K562 (cell line): ENCODE measurements around the gene EXOC3L2. TPM values are rescaled to one million over a fixed set of nuclear protein-coding genes. Genes with fewer than 3 reads are reported as not detected.

Experiments used
- ELF2 ChIP-seq: fragments of 250-450 bp; sonication (Bioruptor Pico); IDR thresholded peaks from 2 replicates; pipeline ENCODE4 v1.5.0; 2021; ENCODE audit warnings: mild to moderate bottlenecking
- FOXA1 ChIP-seq: fragments of 450-650 bp; IDR thresholded peaks from 2 replicates; pipeline ENCODE4 v1.6.1; 2016; ENCODE audit warnings: mild to moderate bottlenecking, borderline replicate concordance
- ILF3 ChIP-seq: fragments of 450-650 bp; IDR thresholded peaks from 2 replicates; pipeline ENCODE4 v1.6.1; 2018; ENCODE audit warnings: antibody characterized with exemption, mild to moderate bottlenecking, moderate library complexity, borderline replicate concordance
- MAZ ChIP-seq, 2 experiments: fragments of 450-650 bp in 1 of 2; sonication (generic) in 1 of 2; formaldehyde crosslinking; IDR thresholded peaks in 1 of 2; conservative IDR thresholded peaks in 1 of 2; 2 replicates each; pipeline versions ENCODE4 v1.4.0 to v1.5.0; 2020; ENCODE audit warnings: mild to moderate bottlenecking in 1 of 2, missing genetic modification reagents in 1 of 2
- NCOR1 ChIP-seq: fragments of 450-650 bp; IDR thresholded peaks from 2 replicates; pipeline ENCODE4 v1.6.1; 2016; ENCODE audit warnings: mild to moderate bottlenecking, moderate library complexity
- NFIC ChIP-seq: fragments of 450-650 bp; IDR thresholded peaks from 2 replicates; pipeline ENCODE4 v1.6.1; 2017; ENCODE audit warnings: mild to moderate bottlenecking, inconsistent platforms
- NR2F6 ChIP-seq: fragments of 450-650 bp; formaldehyde crosslinking; IDR thresholded peaks from 2 replicates; pipeline ENCODE4 v1.4.0; 2020; ENCODE audit warnings: mild to moderate bottlenecking
- NR4A1 ChIP-seq, 2 experiments: fragments of 250-450 bp in 1 of 2; fragments of 450-650 bp in 1 of 2; sonication (Bioruptor Pico) in 1 of 2; IDR thresholded peaks; 2 replicates each; pipeline versions ENCODE4 v1.4.0 to v1.6.1; 2016 to 2020; ENCODE audit warnings: mild to moderate bottlenecking in 2 of 2, missing compliant biosample characterization in 1 of 2, missing genetic modification characterization in 1 of 2, moderate library complexity in 1 of 2
- POLR2AphosphoS5 ChIP-seq: IDR thresholded peaks from 2 replicates; pipeline ENCODE4 v1.6.1; 2011; ENCODE audit warnings: mild to moderate bottlenecking, low read depth, low read length, moderate library complexity; ENCODE audit not compliant: control insufficient read depth, insufficient read depth
- SMARCC2 ChIP-seq: fragments of 450-650 bp; IDR thresholded peaks from 2 replicates; pipeline ENCODE4 v1.6.1; 2017; ENCODE audit warnings: antibody characterized with exemption, moderate library complexity, mild to moderate bottlenecking, low read depth
- ZNF431 ChIP-seq: sonication (generic); formaldehyde crosslinking; IDR thresholded peaks from 2 replicates; pipeline ENCODE4 v1.8.0; 2022; ENCODE audit warnings: mild to moderate bottlenecking, missing genetic modification reagents
- ZNF444 ChIP-seq: fragments of 250-450 bp; sonication (Bioruptor Pico); IDR thresholded peaks from 2 replicates; pipeline ENCODE4 v1.4.0; 2020; ENCODE audit warnings: mild to moderate bottlenecking, moderate library complexity
- polyA plus RNA-seq, 8 experiments: library from polyadenylated mRNA; depleted of rRNA in 4 of 8; stranded (reverse) in 5 of 8; unstranded in 3 of 8; fragments of >200 nt; fragmentation: Nextera tagmentation in 2 of 8; fragmentation: Illumina TruSeq in 1 of 8; extraction: Ambion mirVana in 2 of 8; extraction: Trizol in 1 of 8; gene quantifications; 2 replicates each; pipeline versions ENCODE4 v1.2.1 to v1.2.3, GENCODE V29; 2011 to 2014; ENCODE audit warnings: inconsistent platforms in 1 of 8, missing spikeins in 1 of 8
- total RNA-seq, 7 experiments: library from RNA; depleted of rRNA in 6 of 7; stranded (reverse); fragments of >200 nt in 6 of 7; fragmentation: Illumina TruSeq in 2 of 7; extraction: Trizol in 2 of 7; gene quantifications; 2 replicates each; pipeline versions ENCODE4 v1.2.1 to v1.2.3, GENCODE V29; 2011 to 2021; ENCODE audit warnings: low replicate concordance in 1 of 7
- TF ChIP-seq, protein P1 (sequence below): fragments of 450-650 bp; IDR thresholded peaks from 2 replicates; pipeline ENCODE4 v1.6.1; 2014; ENCODE audit warnings: low read depth, mild to moderate bottlenecking, moderate library complexity, borderline replicate concordance
- TF ChIP-seq, protein P2 (sequence below): sonication (generic); formaldehyde crosslinking; IDR thresholded peaks from 2 replicates; pipeline ENCODE4 v1.8.1; 2023; ENCODE audit warnings: mild to moderate bottlenecking, missing genetic modification reagents
- TF ChIP-seq, protein P3 (sequence below), 2 experiments: fragments of 200-800 bp in 1 of 2; sonication (Bioruptor generic) in 1 of 2; sonication (generic) in 1 of 2; formaldehyde crosslinking in 1 of 2; IDR thresholded peaks in 1 of 2; conservative IDR thresholded peaks in 1 of 2; 2 replicates each; pipeline versions ENCODE4 v1.5.0 to v1.6.1; 2016 to 2020; ENCODE audit warnings: missing compliant biosample characterization in 1 of 2, missing genetic modification characterization in 1 of 2, missing genetic modification reagents in 1 of 2
- TF ChIP-seq, protein P4 (sequence below), 2 experiments: fragments of 450-650 bp in 1 of 2; sonication (generic) in 1 of 2; formaldehyde crosslinking in 1 of 2; IDR thresholded peaks in 1 of 2; conservative IDR thresholded peaks in 1 of 2; 2 replicates each; pipeline versions ENCODE4 v1.6.1 to v1.8.1; 2016 to 2023; ENCODE audit warnings: mild to moderate bottlenecking in 2 of 2, moderate library complexity in 2 of 2, inconsistent platforms in 1 of 2, missing genetic modification reagents in 1 of 2
- TF ChIP-seq, protein P5 (sequence below): fragments of 450-650 bp; IDR thresholded peaks from 2 replicates; pipeline ENCODE4 v1.6.1; 2016; ENCODE audit warnings: antibody characterized with exemption

The EXOC3L2 gene
- total and polyA plus RNA-seq, 9 of the 15 experiments (the other 6 are each of a cell fraction or from before 2014, with no cell fraction given), result 0.31 to 19.0 (median 2.4) TPM

DNA sequence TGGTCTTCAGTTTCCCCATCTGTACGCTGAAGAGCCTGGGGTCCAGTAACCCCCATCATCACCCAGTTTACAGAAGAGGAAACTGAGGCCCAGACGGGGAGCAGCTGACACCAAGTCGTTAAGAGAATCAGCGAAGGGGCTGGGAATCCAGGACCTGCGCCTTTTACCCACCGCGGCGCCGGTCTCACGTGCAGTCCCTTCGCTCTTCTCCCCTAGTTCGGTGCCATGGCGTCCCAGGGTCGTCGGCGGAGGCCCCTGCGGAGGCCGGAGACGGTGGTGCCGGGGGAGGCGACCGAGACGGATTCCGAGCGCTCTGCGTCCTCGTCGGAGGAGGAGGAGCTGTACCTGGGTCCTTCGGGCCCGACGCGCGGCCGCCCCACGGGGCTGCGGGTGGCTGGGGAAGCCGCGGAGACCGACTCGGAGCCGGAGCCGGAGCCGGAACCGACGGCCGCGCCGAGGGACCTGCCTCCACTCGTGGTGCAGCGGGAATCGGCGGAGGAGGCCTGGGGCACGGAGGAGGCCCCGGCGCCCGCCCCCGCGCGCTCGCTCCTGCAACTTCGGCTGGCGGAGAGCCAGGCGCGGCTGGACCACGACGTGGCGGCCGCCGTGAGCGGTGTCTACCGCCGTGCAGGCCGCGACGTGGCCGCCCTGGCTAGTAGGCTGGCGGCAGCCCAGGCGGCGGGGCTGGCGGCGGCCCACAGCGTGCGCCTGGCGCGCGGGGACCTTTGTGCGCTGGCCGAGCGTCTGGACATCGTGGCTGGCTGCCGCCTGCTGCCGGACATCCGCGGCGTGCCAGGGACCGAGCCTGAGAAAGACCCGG, 65.9 kb downstream of the EXOC3L2 start (continued):
- TF ChIP-seq, protein P1, sequence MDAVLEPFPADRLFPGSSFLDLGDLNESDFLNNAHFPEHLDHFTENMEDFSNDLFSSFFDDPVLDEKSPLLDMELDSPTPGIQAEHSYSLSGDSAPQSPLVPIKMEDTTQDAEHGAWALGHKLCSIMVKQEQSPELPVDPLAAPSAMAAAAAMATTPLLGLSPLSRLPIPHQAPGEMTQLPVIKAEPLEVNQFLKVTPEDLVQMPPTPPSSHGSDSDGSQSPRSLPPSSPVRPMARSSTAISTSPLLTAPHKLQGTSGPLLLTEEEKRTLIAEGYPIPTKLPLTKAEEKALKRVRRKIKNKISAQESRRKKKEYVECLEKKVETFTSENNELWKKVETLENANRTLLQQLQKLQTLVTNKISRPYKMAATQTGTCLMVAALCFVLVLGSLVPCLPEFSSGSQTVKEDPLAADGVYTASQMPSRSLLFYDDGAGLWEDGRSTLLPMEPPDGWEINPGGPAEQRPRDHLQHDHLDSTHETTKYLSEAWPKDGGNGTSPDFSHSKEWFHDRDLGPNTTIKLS, result peak; percentile 97
- TF ChIP-seq NFIC (peak; percentile 96), ZNF431 (CRISPR knock-in tag) (peak; percentile 66; the same call in 1 of the 2 replicates), POLR2AphosphoS5 (peak; percentile 53; the same call in 1 of the 2 replicates), ILF3 (0 out of 2 replicates have a peak, but pooled peaks have one; percentile 20), NR2F6 (CRISPR knock-in tag) (no peak), NR4A1 (CRISPR knock-in tag; IDR thresholded peaks at IDR 0.05) (no peak), NR4A1 (tag; IDR thresholded peaks at IDR 0.05) (no peak), ZNF444 (no peak), ELF2 (CRISPR knock-in tag) (no peak), NCOR1 (no peak; the same call in 1 of the 2 replicates), MAZ (CRISPR knock-in tag; conservative IDR thresholded peaks at IDR 0.05 in 1 of 2, IDR thresholded peaks at IDR 0.05 in 1 of 2) (peak; percentile 43 to 44; a peak in 3 of 4 replicates), SMARCC2 (no peak), FOXA1 (no peak)
- TF ChIP-seq, protein P2, sequence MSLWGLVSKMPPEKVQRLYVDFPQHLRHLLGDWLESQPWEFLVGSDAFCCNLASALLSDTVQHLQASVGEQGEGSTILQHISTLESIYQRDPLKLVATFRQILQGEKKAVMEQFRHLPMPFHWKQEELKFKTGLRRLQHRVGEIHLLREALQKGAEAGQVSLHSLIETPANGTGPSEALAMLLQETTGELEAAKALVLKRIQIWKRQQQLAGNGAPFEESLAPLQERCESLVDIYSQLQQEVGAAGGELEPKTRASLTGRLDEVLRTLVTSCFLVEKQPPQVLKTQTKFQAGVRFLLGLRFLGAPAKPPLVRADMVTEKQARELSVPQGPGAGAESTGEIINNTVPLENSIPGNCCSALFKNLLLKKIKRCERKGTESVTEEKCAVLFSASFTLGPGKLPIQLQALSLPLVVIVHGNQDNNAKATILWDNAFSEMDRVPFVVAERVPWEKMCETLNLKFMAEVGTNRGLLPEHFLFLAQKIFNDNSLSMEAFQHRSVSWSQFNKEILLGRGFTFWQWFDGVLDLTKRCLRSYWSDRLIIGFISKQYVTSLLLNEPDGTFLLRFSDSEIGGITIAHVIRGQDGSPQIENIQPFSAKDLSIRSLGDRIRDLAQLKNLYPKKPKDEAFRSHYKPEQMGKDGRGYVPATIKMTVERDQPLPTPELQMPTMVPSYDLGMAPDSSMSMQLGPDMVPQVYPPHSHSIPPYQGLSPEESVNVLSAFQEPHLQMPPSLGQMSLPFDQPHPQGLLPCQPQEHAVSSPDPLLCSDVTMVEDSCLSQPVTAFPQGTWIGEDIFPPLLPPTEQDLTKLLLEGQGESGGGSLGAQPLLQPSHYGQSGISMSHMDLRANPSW, result peak; percentile 27; the same call in 1 of the 2 replicates
- TF ChIP-seq, protein P3, sequence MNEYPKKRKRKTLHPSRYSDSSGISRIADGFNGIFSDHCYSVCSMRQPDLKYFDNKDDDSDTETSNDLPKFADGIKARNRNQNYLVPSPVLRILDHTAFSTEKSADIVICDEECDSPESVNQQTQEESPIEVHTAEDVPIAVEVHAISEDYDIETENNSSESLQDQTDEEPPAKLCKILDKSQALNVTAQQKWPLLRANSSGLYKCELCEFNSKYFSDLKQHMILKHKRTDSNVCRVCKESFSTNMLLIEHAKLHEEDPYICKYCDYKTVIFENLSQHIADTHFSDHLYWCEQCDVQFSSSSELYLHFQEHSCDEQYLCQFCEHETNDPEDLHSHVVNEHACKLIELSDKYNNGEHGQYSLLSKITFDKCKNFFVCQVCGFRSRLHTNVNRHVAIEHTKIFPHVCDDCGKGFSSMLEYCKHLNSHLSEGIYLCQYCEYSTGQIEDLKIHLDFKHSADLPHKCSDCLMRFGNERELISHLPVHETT (CRISPR knock-in tag; conservative IDR thresholded peaks at IDR 0.05 in 1 of 2, IDR thresholded peaks at IDR 0.05 in 1 of 2), result peak in 1 of 2 experiments; percentile 78; a peak in 2 of 4 replicates
- TF ChIP-seq, protein P4, sequence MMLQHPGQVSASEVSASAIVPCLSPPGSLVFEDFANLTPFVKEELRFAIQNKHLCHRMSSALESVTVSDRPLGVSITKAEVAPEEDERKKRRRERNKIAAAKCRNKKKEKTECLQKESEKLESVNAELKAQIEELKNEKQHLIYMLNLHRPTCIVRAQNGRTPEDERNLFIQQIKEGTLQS (IDR thresholded peaks at IDR 0.05), result no peak
- TF ChIP-seq, protein P4 (CRISPR knock-in tag; conservative IDR thresholded peaks at IDR 0.05), result no peak; the same call in 1 of the 2 replicates
- TF ChIP-seq, protein P5, sequence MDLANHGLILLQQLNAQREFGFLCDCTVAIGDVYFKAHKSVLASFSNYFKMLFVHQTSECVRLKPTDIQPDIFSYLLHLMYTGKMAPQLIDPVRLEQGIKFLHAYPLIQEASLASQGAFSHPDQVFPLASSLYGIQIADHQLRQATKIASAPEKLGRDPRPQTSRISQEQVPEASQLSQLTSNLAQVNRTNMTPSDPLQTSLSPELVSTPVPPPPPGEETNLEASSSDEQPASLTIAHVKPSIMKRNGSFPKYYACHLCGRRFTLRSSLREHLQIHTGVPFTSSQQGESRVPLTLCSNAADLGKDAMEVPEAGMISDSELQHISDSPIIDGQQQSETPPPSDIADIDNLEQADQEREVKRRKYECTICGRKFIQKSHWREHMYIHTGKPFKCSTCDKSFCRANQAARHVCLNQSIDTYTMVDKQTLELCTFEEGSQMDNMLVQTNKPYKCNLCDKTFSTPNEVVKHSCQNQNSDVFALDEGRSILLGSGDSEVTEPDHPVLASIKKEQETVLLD, result no peak
